ENCODE measurements around the gene KIAA1755. TPM values are rescaled to one million over a fixed set of nuclear protein-coding genes. Genes with fewer than 3 reads are reported as not detected.

Gene KIAA1755
- total and polyA plus RNA-seq, 2 of the 4 experiments (the other 2 are of a cell fraction), result 2.5 to 5.1 TPM

DNA sequence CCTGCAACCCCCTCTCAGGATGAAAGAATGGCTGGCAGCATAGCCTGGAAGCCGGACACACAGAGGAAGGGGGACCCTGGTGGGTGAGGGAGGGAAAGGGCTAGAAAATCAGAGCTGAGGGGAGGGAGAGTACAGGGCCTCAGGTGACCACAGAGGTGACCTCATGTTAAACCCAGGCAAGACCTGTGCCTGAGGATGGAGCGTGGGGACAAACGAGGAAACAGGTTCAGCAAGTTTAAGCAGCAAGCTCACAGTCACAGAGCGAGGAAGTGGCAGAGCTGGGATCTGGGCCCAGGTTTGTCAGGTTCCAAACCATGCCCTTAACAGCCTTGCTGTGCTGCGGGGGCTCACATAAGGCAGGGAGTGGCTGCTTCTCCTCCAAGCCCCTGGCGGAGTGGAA, 39.4 kb upstream of the KIAA1755 start:
- in situ Hi-C loops (cut with MboI; ENCODE audit: low sequenced_read_pairs), result loop anchor here (10.0 kb wide), 1 partner anchor 235 kb away; no protein-coding TSS in a partner anchor

More for the DNA sequence above, 39.4 kb upstream of the KIAA1755 start:
- Histone ChIP-seq H3K18ac (ENCODE audit: low read depth, low read length) (no peak overlapping the region), H2BK15ac (ENCODE audit: low read depth, low read length) (no peak overlapping the region), H3K56ac (ENCODE audit: extremely low read depth, insufficient read depth, low read length) (no peak overlapping the region), H2BK5ac (ENCODE audit: low read depth, low read length, poor library complexity, severe bottlenecking) (no peak overlapping the region), H2AK5ac (ENCODE audit: low read depth, low read length) (0 out of 2 replicates have a peak overlapping the region, but pooled peaks have one; percentile 46), H3K14ac (replicated peaks; ENCODE audit: low read depth, low read length) (no peak overlapping the region), H3K27me3 (ENCODE audit: control insufficient read depth, insufficient read depth, low read length) (peaks cover 21% of the 10 kb centered on the region), H4K91ac (ENCODE audit: insufficient read depth, low read depth, low read length) (peak overlapping the region; percentile 28), H3K9me3 (ENCODE audit: control insufficient read depth, insufficient read depth, low read length) (no peaks in the 10 kb centered on the region), H3K27ac (ENCODE audit: insufficient read depth, low read length) (no peak overlapping the region), H4K20me1 (ENCODE audit: insufficient read depth, low read length) (no peaks in the 10 kb centered on the region), H3K9me1 (ENCODE audit: insufficient read depth, low read length) (0 out of 2 replicates have a peak, but pooled peaks cover 2% of the 10 kb centered on the region), H2AFZ (replicated peaks; ENCODE audit: low read length, poor library complexity) (peak overlapping the region; percentile 33), H3K36me3 (ENCODE audit: control insufficient read depth, insufficient read depth, low read length) (no peaks in the 10 kb centered on the region), H3K79me1 (ENCODE audit: low read depth in 1 of 2, low read length in 2 of 2) (no peaks in the 10 kb centered on the region), H3K9ac (ENCODE audit: low read depth, low read length) (no peak overlapping the region), H3K4ac (ENCODE audit: low read depth, low read length) (no peak overlapping the region), H2AK9ac (replicated peaks; ENCODE audit: low read depth, low read length, poor library complexity) (no peak overlapping the region), H3K4me1 (ENCODE audit: control insufficient read depth, insufficient read depth, low read length) (peaks cover 5% of the 10 kb centered on the region), H3K4me2 (ENCODE audit: low read depth, low read length) (no peak overlapping the region), H4K5ac (ENCODE audit: low read depth, low read length) (no peak overlapping the region), H2BK20ac (ENCODE audit: low read depth, low read length) (no peak overlapping the region), H3K23ac (ENCODE audit: low read depth, low read length) (no peak overlapping the region), H4K8ac (ENCODE audit: low read depth in 2 of 2, low read length in 2 of 2) (no peak overlapping the region), H2BK120ac (ENCODE audit: low read depth, low read length) (no peak overlapping the region), H3K4me3 (ENCODE audit: insufficient read depth, low read depth, low read length) (no peak overlapping the region)
- ATAC-seq (ENCODE audit: low read depth) (no peak), DNase-seq (no peak)
- BruUV-seq (replicated peaks), result no TSS peak
- ChIA-PET POLR2A (ENCODE audit: unreplicated experiment) (no interaction called here), CTCF (interaction anchor here (1.3 kb wide), 1 partner anchor 9 kb away, joined by 7 read pairs; no protein-coding TSS in a partner anchor)
- no peak for TF ChIP-seq POLR2A (IDR thresholded peaks at IDR 0.05; ENCODE audit: low read depth, low read length)
- TF ChIP-seq RAD21 (IDR thresholded peaks at IDR 0.05; ENCODE audit: low read length), result no peak
- TF ChIP-seq RFX5 (IDR thresholded peaks at IDR 0.05; ENCODE audit: low read depth, low read length), result no peak
- TF ChIP-seq NFE2L2 (IDR thresholded peaks at IDR 0.05; ENCODE audit: low read depth, low read length), result no peak
- TF ChIP-seq FOS (IDR thresholded peaks at IDR 0.05; ENCODE audit: low read depth, low read length), result no peak
- TF ChIP-seq CEBPB (IDR thresholded peaks at IDR 0.05; ENCODE audit: low read depth, low read length), result no peak
- TF ChIP-seq RCOR1 (IDR thresholded peaks at IDR 0.05; ENCODE audit: insufficient replicate concordance, low read length), result no peak
- TF ChIP-seq, protein P1, sequence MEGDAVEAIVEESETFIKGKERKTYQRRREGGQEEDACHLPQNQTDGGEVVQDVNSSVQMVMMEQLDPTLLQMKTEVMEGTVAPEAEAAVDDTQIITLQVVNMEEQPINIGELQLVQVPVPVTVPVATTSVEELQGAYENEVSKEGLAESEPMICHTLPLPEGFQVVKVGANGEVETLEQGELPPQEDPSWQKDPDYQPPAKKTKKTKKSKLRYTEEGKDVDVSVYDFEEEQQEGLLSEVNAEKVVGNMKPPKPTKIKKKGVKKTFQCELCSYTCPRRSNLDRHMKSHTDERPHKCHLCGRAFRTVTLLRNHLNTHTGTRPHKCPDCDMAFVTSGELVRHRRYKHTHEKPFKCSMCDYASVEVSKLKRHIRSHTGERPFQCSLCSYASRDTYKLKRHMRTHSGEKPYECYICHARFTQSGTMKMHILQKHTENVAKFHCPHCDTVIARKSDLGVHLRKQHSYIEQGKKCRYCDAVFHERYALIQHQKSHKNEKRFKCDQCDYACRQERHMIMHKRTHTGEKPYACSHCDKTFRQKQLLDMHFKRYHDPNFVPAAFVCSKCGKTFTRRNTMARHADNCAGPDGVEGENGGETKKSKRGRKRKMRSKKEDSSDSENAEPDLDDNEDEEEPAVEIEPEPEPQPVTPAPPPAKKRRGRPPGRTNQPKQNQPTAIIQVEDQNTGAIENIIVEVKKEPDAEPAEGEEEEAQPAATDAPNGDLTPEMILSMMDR (conservative IDR thresholded peaks at IDR 0.05; ENCODE audit: low read depth, low read length), result no peak
- TF ChIP-seq SMC3 (IDR thresholded peaks at IDR 0.05; ENCODE audit: low read depth, low read length), result no peak
- no peak for TF ChIP-seq MXI1 (IDR thresholded peaks at IDR 0.05; ENCODE audit: borderline replicate concordance, low read depth, low read length)
- no peak for TF ChIP-seq BHLHE40 (IDR thresholded peaks at IDR 0.05; ENCODE audit: low read depth, low read length)
- no peak for TF ChIP-seq CHD1 (IDR thresholded peaks at IDR 0.05; ENCODE audit: low read depth, low read length)
- no peak for TF ChIP-seq MAZ (IDR thresholded peaks at IDR 0.05; ENCODE audit: borderline replicate concordance, low read depth, low read length)
- TF ChIP-seq, protein P2, sequence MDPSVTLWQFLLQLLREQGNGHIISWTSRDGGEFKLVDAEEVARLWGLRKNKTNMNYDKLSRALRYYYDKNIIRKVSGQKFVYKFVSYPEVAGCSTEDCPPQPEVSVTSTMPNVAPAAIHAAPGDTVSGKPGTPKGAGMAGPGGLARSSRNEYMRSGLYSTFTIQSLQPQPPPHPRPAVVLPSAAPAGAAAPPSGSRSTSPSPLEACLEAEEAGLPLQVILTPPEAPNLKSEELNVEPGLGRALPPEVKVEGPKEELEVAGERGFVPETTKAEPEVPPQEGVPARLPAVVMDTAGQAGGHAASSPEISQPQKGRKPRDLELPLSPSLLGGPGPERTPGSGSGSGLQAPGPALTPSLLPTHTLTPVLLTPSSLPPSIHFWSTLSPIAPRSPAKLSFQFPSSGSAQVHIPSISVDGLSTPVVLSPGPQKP (IDR thresholded peaks at IDR 0.05; ENCODE audit: borderline replicate concordance, low read depth, low read length), result no peak
- no peak for TF ChIP-seq MAFK (IDR thresholded peaks at IDR 0.05; ENCODE audit: low read depth, low read length)
- TF ChIP-seq, protein P3, sequence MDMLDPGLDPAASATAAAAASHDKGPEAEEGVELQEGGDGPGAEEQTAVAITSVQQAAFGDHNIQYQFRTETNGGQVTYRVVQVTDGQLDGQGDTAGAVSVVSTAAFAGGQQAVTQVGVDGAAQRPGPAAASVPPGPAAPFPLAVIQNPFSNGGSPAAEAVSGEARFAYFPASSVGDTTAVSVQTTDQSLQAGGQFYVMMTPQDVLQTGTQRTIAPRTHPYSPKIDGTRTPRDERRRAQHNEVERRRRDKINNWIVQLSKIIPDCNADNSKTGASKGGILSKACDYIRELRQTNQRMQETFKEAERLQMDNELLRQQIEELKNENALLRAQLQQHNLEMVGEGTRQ (IDR thresholded peaks at IDR 0.05; ENCODE audit: low read depth, low read length), result no peak
- intact Hi-C loops (cut with micrococcal nuclease), result no loop called here
- WGBS, 2 experiments (ENCODE audit: extremely low coverage in 2 of 2, insufficient read length in 1 of 2), result 91% methylated on average over 4 of the region's 6 CpGs; no CpG with 5 or more reads in 1 of the 2 experiments
- dilution Hi-C loops (cut with HindIII; ENCODE audit: low sequenced_read_pairs, unreplicated experiment), result no loop called here

All from IMR-90 (cell line).